GM21367 (cell line): Measurements from ENCODE around the gene ZNF365.
"Not testable (repeated sequence)": the region's sequence is repeated elsewhere in the genome, so short reads cannot be mapped to it uniquely, and the experiment has no call there.

ENCODE experiments used
- ATAC-seq: cut with Tn5 transposase; IDR thresholded peaks from one replicate; pipeline ENCODE4 v1.9.1; 2021; ENCODE audit not compliant: unreplicated experiment

Gene ZNF365

GRCh38 chr10:62373995-62374861 is at the start of gene ZNF365:
Gene ZNF365 (plus strand): TSS chr10:62374369. CDS start chr10:62376194, 1,825 bp downstream.
- ATAC-seq: no peak

GRCh38 chr10:62326176-62326575 is 48.0 kb upstream of the ZNF365 start:
- no peak for ATAC-seq

GRCh38 chr10:62327885-62328284 is 46.3 kb upstream of the ZNF365 start:
- ATAC-seq: no peak

- no peak for ATAC-seq
These were observed 44.0 kb upstream of the ZNF365 start for GRCh38 chr10:62330213-62330612.

GRCh38 chr10:62332406-62332805 is 41.8 kb upstream of the ZNF365 start:
- ATAC-seq: no peak

- ATAC-seq: no peak
These were observed 40.9 kb upstream of the ZNF365 start for GRCh38 chr10:62333135-62333889.

- ATAC-seq: no peak
These were observed 40.0 kb upstream of the ZNF365 start for GRCh38 chr10:62333988-62334682.

- no peak for ATAC-seq
These were observed 38.8 kb upstream of the ZNF365 start for GRCh38 chr10:62335326-62335725.

- ATAC-seq: no peak
These were observed 37.8 kb upstream of the ZNF365 start for GRCh38 chr10:62336404-62336803.

GRCh38 chr10:62341419-62341818 is 32.8 kb upstream of the ZNF365 start:
- ATAC-seq: no peak

GRCh38 chr10:62343000-62343399 is 31.2 kb upstream of the ZNF365 start:
- ATAC-seq: no peak

GRCh38 chr10:62348029-62348428 is 26.1 kb upstream of the ZNF365 start:
- no peak for ATAC-seq

GRCh38 chr10:62352356-62352970 is 21.7 kb upstream of the ZNF365 start:
- ATAC-seq: no peak

GRCh38 chr10:62354916-62355315 is 19.3 kb upstream of the ZNF365 start:
- no peak for ATAC-seq

GRCh38 chr10:62356447-62356846 is 17.7 kb upstream of the ZNF365 start:
- ATAC-seq: no peak

- ATAC-seq: not testable (repeated sequence)
These were observed 16.0 kb upstream of the ZNF365 start for GRCh38 chr10:62358151-62358550.

- no peak for ATAC-seq
These were observed 552 bp upstream of the ZNF365 start for GRCh38 chr10:62373639-62373994.

GRCh38 chr10:62374862-62375710 is 917 bp downstream of the ZNF365 start:
- ATAC-seq: no peak

- no peak for ATAC-seq
These were observed 2.2 kb downstream of the ZNF365 start for GRCh38 chr10:62376071-62377025.
